Lung (tissue), 12 donors: Measurements from ENCODE around the gene C20orf204. TPM values are rescaled to one million over a fixed set of nuclear protein-coding genes. Genes with fewer than 3 reads are reported as not detected.

ENCODE experiments used
- ATAC-seq: fragments of 200-7000 bp; cut with Tn5 transposase; one replicate; pipeline ENCODE4 v1.9.1; 2020; ENCODE audit warnings: moderate number of reproducible peaks; ENCODE audit not compliant: insufficient read depth, low FRiP score
- DNase-seq, 3 donors: peaks; one replicate each; pipeline ENCODE4 v3.0.0-alpha.2; 2013 to 2017
- H3K27ac ChIP-seq, 2 donors: one replicate each; pipeline ENCODE4 v1.5.1; 2013; ENCODE audit warnings: mild to moderate bottlenecking in 2 of 2, moderate library complexity in 2 of 2, control low read depth in 1 of 2, inconsistent platforms in 1 of 2, low read depth in 1 of 2, low read length in 1 of 2
- H3K27me3 ChIP-seq, 3 donors: one replicate each; pipeline ENCODE4 v1.5.1; 2013; ENCODE audit warnings: low read length in 2 of 3; ENCODE audit not compliant: control insufficient read depth in 3 of 3, insufficient read depth in 3 of 3
- H3K36me3 ChIP-seq, 4 donors: one replicate each; pipeline ENCODE4 v1.5.1; 2013; ENCODE audit warnings: low read length in 4 of 4, mild to moderate bottlenecking in 1 of 4, moderate library complexity in 1 of 4; ENCODE audit not compliant: control insufficient read depth in 4 of 4, insufficient read depth in 4 of 4
- H3K4me1 ChIP-seq, 5 donors: one replicate each; pipeline ENCODE4 v1.5.1; 2013; ENCODE audit warnings: low read length in 5 of 5, mild to moderate bottlenecking in 2 of 5, moderate library complexity in 1 of 5; ENCODE audit not compliant: control insufficient read depth in 5 of 5, insufficient read depth in 5 of 5
- H3K4me3 ChIP-seq: one replicate; pipeline ENCODE4 v1.5.1; 2013; ENCODE audit warnings: mild to moderate bottlenecking, control low read depth, moderate library complexity
- H3K9ac ChIP-seq, 2 donors: one replicate each; pipeline ENCODE4 v1.5.1; 2013; ENCODE audit warnings: low read length in 2 of 2, control low read depth in 1 of 2; ENCODE audit not compliant: insufficient read depth in 1 of 2
- H3K9me3 ChIP-seq, 4 donors: one replicate each; pipeline ENCODE4 v1.5.1; 2013; ENCODE audit warnings: low read length in 3 of 4, mild to moderate bottlenecking in 1 of 4, moderate library complexity in 1 of 4; ENCODE audit not compliant: control insufficient read depth in 4 of 4, insufficient read depth in 3 of 4
- CTCF ChIP-seq: IDR thresholded peaks from 2 replicates; pipeline ENCODE4 v1.5.1; 2012; ENCODE audit warnings: mild to moderate bottlenecking; ENCODE audit errors: control extremely low read depth, extremely low read depth
- WGBS, 2 donors: extraction: QIAGEN DNeasy Blood & Tissue Kit; methylation state at CpG; one replicate each; pipeline ENCODE4 v1.1.7; 2013; 5-methylcytosine and 5-hydroxymethylcytosine counted together
- polyA plus RNA-seq, 2 donors: library from polyadenylated mRNA; stranded (reverse); fragments of 200-250 nt; gene quantifications; one replicate each; pipeline ENCODE4 v1.2.1, GENCODE V29; 2013
- total RNA-seq, 2 donors: library from RNA; depleted of rRNA in 1 of 2; stranded (reverse); fragments of >200 nt in 1 of 2; gene quantifications; one replicate each; pipeline ENCODE4 v1.2.1, GENCODE V29; 2014 to 2021
- donor health status: control.
- donor health status: control.
- donor health status: Bipolar disorder and iron deficiency.
- donor health status: healthy.
- donor health status: DM: yes; HTN: yes; CAD: no.

The C20orf204 gene
- total and polyA plus RNA-seq, 4 donors, result 0.50 to 2.0 (median 0.98) TPM

GRCh38 chr20:64049060-64049877 lies 13.3 kb downstream of the C20orf204 start, which contains the start of gene SOX18:
SOX18 (minus strand) TSS chr20:64049639; CDS start chr20:64049516, 123 bp downstream.
- H3K27ac ChIP-seq, result peak within 1 kb of the TSS; percentile 81 to 90
- peaks cover 0 to 8% (median 1%) of the 10 kb centered on the region in 4 donors for H3K36me3 ChIP-seq
- H3K4me3 ChIP-seq, result peak within 1 kb of the TSS; percentile 67
- ATAC-seq (no peak), DNase-seq (peak; percentile 59 to 91 (median 61))
- H3K4me1 ChIP-seq, result peaks cover 0 to 56% (median 10%) of the 10 kb centered on the region in 5 donors
- no peak within 1 kb of the TSS for H3K9ac ChIP-seq
- no peak for TF ChIP-seq CTCF
- WGBS, 2 donors, result 0 to 1% methylated on average over 36 to 109 of the region's 111 CpGs
- H3K27me3 ChIP-seq, result peaks cover 0 to 33% (median 7%) of the 10 kb centered on the region in 3 donors
- peaks cover 0 to 3% (median 0%) of the 10 kb centered on the region in 4 donors for H3K9me3 ChIP-seq

GRCh38 chr20:64049878-64050260 lies 13.9 kb downstream of the C20orf204 start:
- DNase-seq, result peak in 2 of 3 donors; percentile 86 to 91
- H3K9ac ChIP-seq, result no peak overlapping the region
- no peak for TF ChIP-seq CTCF
- 22 to 23% methylated on average over 14 to 16 of the region's 16 CpGs for WGBS, 2 donors
- peaks cover 0 to 3% (median 0%) of the 10 kb centered on the region in 4 donors for H3K9me3 ChIP-seq
- peaks cover 0 to 60% (median 10%) of the 10 kb centered on the region in 5 donors for H3K4me1 ChIP-seq
- no peak overlapping the region for H3K4me3 ChIP-seq
- peaks cover 0 to 8% (median 1%) of the 10 kb centered on the region in 4 donors for H3K36me3 ChIP-seq
- H3K27ac ChIP-seq, result peak overlapping the region; percentile 81 to 90
- no peak for ATAC-seq
- H3K27me3 ChIP-seq, result peaks cover 0 to 28% (median 7%) of the 10 kb centered on the region in 3 donors

- no peak for TF ChIP-seq CTCF
- H3K36me3 ChIP-seq, result peaks cover 0 to 8% (median 1%) of the 10 kb centered on the region in 4 donors
- H3K27me3 ChIP-seq, result peaks cover 0 to 24% (median 7%) of the 10 kb centered on the region in 3 donors
- DNase-seq (no peak), ATAC-seq (no peak)
- peak overlapping the region; percentile 81 to 90 for H3K27ac ChIP-seq
- no peak overlapping the region for H3K9ac ChIP-seq
- peaks cover 0 to 3% (median 0%) of the 10 kb centered on the region in 4 donors for H3K9me3 ChIP-seq
- H3K4me3 ChIP-seq, result no peak overlapping the region
- 56 to 58% methylated on average over 23 of the region's 23 CpGs for WGBS, 2 donors
- H3K4me1 ChIP-seq, result peaks cover 0 to 63% (median 10%) of the 10 kb centered on the region in 5 donors
Measured at GRCh38 chr20:64050261-64051032, 14.5 kb downstream of the C20orf204 start.
